ENCODE data around the gene COP1. TPM values are rescaled to one million over a fixed set of nuclear protein-coding genes. Genes with fewer than 3 reads are reported as not detected.

COP1 gene
- total and polyA plus RNA-seq, 2 of the 4 experiments (the other 2 are of a cell fraction) = 17.8 to 35.0 TPM

DNA sequence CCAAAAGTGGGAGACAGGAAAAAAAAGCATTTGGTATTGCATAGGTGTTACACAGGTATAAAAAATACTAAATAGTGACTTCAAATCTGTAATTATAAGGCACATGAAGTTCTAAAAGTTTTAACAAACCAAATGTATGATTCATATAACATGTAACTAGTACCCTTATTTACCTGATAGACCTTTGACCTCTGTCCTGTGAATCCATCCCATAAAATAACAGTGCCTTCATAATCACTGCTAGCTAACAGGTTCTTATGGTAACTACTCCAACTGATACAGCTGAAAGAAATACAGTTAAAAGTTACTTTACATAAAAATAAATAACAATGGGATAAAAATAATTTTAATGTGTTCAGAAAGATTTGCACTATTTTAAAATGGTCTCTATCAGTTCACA is 163.5 kb downstream of the COP1 start:
- Histone ChIP-seq H3K79me1 (ENCODE audit: low read depth in 1 of 2, low read length in 2 of 2) (peaks cover 0 to 9% of the 10 kb centered on the region in 2 experiments; a peak in 3 of 4 replicates), H2BK15ac (ENCODE audit: low read depth, low read length) (no peak overlapping the region), H3K36me3 (ENCODE audit: control insufficient read depth, insufficient read depth, low read length) (peaks cover 19% of the 10 kb centered on the region; the same call in 1 of the 2 replicates), H2BK120ac (ENCODE audit: low read depth, low read length) (no peak overlapping the region), H3K56ac (ENCODE audit: extremely low read depth, insufficient read depth, low read length) (no peak overlapping the region), H2BK20ac (ENCODE audit: low read depth, low read length) (no peak overlapping the region), H3K4me2 (ENCODE audit: low read depth, low read length) (no peak overlapping the region), H4K8ac (ENCODE audit: low read depth in 2 of 2, low read length in 2 of 2) (no peak overlapping the region), H2AFZ (replicated peaks; ENCODE audit: low read length, poor library complexity) (no peak overlapping the region), H3K9me1 (ENCODE audit: insufficient read depth, low read length) (no peaks in the 10 kb centered on the region), H3K4ac (ENCODE audit: low read depth, low read length) (no peak overlapping the region), H3K9me3 (ENCODE audit: control insufficient read depth, insufficient read depth, low read length) (no peaks in the 10 kb centered on the region), H3K27me3 (ENCODE audit: control insufficient read depth, insufficient read depth, low read length) (no peaks in the 10 kb centered on the region), H3K9ac (ENCODE audit: low read depth, low read length) (no peak overlapping the region), H4K91ac (ENCODE audit: insufficient read depth, low read depth, low read length) (no peak overlapping the region), H3K18ac (ENCODE audit: low read depth, low read length) (no peak overlapping the region), H3K4me3 (ENCODE audit: insufficient read depth, low read depth, low read length) (no peak overlapping the region), H2AK5ac (ENCODE audit: low read depth, low read length) (no peak overlapping the region), H3K4me1 (ENCODE audit: control insufficient read depth, insufficient read depth, low read length) (no peaks in the 10 kb centered on the region), H4K20me1 (ENCODE audit: insufficient read depth, low read length) (no peaks in the 10 kb centered on the region), H3K14ac (replicated peaks; ENCODE audit: low read depth, low read length) (no peak overlapping the region), H4K5ac (ENCODE audit: low read depth, low read length) (no peak overlapping the region), H3K27ac (ENCODE audit: insufficient read depth, low read length) (no peak overlapping the region), H2AK9ac (replicated peaks; ENCODE audit: low read depth, low read length, poor library complexity) (no peak overlapping the region), H3K23ac (ENCODE audit: low read depth, low read length) (no peak overlapping the region), H2BK5ac (ENCODE audit: low read depth, low read length, poor library complexity, severe bottlenecking) (no peak overlapping the region)
- in situ Hi-C loops (cut with MboI; ENCODE audit: low sequenced_read_pairs) (no loop called here), dilution Hi-C loops (cut with HindIII; ENCODE audit: low sequenced_read_pairs, unreplicated experiment) (no loop called here), intact Hi-C loops (cut with micrococcal nuclease) (no loop called here)
- ATAC-seq (ENCODE audit: low read depth) = no peak
- no TSS peak for BruUV-seq (replicated peaks)
- no peak for DNase-seq
- TF ChIP-seq ELK1 (IDR thresholded peaks at IDR 0.05; ENCODE audit: borderline replicate concordance, low read depth, low read length) = no peak
- TF ChIP-seq CEBPB (IDR thresholded peaks at IDR 0.05; ENCODE audit: low read depth, low read length) = no peak
- TF ChIP-seq SMC3 (IDR thresholded peaks at IDR 0.05; ENCODE audit: low read depth, low read length) = no peak
- no peak for TF ChIP-seq POLR2A (IDR thresholded peaks at IDR 0.05; ENCODE audit: low read depth, low read length)
- no peak for TF ChIP-seq BHLHE40 (IDR thresholded peaks at IDR 0.05; ENCODE audit: low read depth, low read length)
- ChIA-PET POLR2A (ENCODE audit: unreplicated experiment) (no interaction called here), CTCF (no interaction called here)

Data from IMR-90 (cell line).